HG03354 (cell line): ENCODE measurements around the gene SYNE1.

Source experiments
- ATAC-seq: cut with Tn5 transposase; IDR thresholded peaks from one replicate; pipeline ENCODE4 v1.9.1; 2021; ENCODE audit warnings: mild to moderate bottlenecking; ENCODE audit not compliant: unreplicated experiment, poor library complexity, severe bottlenecking

Gene SYNE1

GRCh38 chr6:152267967-152268845 is 369.0 kb downstream of the SYNE1 start:
- ATAC-seq = no peak

DNA sequence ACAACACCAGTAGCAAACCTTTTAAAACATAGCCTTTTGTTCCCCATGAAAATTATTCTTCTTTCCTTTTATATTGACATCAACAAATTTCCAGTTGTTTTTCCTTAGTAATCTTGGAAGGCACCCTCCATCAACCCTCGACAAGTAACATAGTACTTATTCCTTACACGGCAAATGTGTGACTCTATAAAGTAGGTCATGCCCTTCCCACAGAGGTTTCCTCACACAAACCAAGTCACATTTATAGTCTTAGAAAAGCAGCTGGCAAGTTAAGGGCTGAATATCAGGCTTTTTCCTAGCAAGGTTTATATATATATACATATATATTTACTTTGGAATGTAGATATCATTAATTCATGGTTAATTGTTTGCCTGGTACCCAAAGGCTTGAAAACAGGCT is 371.5 kb downstream of the SYNE1 start:
- no peak for ATAC-seq

- no peak for ATAC-seq
Measured at GRCh38 chr6:152263582-152263981, 373.6 kb downstream of the SYNE1 start.

GRCh38 chr6:152261179-152261578 is 376.0 kb downstream of the SYNE1 start:
- ATAC-seq = no peak

GRCh38 chr6:152259234-152259633 is 377.9 kb downstream of the SYNE1 start:
- ATAC-seq = no peak

DNA sequence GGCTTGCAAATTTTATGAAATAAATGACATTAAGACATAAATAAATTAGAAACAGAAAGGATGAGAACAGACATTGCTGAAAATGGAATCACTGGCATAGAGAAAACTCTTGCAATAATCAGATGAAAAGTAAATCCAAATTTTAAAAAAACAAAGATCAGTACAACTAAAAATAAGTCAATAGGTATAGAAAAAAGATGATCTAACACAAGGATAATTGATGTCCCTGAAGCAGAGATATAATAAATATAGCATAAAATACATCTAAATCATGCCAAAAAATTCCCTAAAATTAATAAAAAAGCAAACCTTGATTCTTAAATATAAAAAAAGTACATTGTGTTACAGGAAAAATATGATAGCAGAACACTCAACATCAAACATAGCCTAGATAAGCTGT is 379.6 kb downstream of the SYNE1 start:
- no peak for ATAC-seq

DNA sequence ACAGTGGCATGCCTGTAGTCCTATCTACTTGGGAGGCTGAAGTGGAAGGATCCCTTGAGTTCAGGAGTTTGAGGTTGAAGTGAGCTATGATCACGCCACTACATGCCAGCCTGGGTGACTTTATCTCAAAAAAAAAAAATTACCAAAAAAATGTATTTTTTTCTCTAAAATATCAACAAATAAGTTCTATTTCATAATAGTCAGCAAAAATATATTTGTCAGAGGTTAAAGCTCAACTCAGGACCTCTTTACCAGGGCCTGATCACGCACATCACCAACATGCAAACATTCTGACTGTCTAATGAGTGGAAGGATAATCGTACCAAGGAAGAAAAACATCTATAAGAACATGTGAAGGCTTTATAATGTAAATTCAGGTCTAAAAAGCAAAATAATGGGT is 387.0 kb downstream of the SYNE1 start:
- no peak for ATAC-seq

GRCh38 chr6:152248980-152249379 is 388.2 kb downstream of the SYNE1 start:
- ATAC-seq = no peak

DNA sequence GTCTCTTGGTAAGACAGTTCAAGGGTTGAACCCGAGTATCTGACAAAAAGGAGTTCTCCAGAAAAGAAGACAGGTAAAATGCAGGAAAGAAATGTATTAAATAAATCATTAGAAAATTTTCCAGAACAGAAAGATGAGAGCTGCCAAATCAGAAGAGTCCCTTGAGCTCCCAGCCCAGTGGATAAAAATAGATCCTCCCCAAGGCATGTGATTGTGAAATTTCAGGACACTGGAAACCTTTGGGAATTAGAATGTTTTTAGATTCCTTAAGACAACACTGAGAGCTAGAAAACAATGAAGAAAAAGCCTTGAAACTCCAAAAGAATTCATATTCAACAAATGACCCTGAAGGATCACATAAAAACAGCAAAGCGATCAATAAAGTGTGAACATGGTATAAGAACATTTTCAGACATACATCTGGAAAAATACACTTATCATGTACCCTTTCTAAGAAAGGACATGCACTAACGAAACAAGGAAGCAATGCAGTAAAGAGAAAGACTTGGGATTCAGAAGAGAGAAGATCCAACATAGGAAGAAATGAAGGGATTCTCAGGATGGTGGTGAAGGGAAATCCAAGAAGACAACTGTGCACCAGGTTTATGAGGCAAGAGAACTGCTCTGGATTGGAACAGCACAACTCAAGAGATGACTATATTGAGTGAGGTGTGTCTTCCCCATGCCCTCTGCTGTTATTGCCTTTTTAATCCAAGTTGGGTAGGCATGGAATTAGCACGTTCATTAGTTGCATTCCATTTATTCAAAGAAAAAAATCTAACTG is 390.4 kb downstream of the SYNE1 start:
- ATAC-seq = no peak

GRCh38 chr6:152244998-152245630 is 392.0 kb downstream of the SYNE1 start:
- ATAC-seq = no peak

DNA sequence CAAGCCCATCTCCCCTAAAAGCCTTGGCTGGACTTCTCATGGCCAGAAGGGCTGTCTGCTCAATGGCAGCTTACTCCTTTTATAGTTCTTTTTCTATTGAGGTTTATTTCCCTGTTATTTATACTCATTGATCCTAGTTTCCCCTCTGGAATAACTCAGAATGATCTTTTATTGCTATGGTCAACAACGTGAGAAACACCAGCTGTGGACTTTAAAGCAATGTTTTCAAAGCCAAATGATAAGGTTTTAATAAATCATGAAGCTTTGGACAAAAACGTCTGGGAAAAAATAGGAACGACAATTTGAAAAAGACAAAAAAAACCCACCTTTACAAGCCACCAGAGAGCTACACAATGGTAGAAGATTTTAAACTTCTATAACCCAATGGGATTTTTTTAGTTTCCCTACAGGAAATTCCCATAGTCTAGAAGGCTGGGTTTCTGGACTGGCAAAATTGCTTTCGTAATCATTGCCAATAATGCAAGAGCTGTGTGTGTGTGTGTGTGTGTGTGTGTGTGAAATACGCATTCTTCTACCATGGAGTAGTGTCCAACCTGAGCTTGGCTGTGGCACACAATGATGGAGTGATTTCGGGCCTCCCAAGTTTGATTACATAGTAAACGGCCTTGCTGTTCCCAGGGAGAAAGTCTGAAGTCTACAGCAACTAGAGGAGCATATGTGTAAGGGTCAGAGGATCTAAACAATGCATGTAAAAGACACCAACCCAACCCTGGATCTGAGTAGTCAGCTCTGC is 396.0 kb downstream of the SYNE1 start:
- ATAC-seq = no peak

- no peak for ATAC-seq
Measured at GRCh38 chr6:152240436-152240835, 396.7 kb downstream of the SYNE1 start.

- ATAC-seq = no peak
Measured at GRCh38 chr6:152236370-152237097, 400.6 kb downstream of the SYNE1 start.

DNA sequence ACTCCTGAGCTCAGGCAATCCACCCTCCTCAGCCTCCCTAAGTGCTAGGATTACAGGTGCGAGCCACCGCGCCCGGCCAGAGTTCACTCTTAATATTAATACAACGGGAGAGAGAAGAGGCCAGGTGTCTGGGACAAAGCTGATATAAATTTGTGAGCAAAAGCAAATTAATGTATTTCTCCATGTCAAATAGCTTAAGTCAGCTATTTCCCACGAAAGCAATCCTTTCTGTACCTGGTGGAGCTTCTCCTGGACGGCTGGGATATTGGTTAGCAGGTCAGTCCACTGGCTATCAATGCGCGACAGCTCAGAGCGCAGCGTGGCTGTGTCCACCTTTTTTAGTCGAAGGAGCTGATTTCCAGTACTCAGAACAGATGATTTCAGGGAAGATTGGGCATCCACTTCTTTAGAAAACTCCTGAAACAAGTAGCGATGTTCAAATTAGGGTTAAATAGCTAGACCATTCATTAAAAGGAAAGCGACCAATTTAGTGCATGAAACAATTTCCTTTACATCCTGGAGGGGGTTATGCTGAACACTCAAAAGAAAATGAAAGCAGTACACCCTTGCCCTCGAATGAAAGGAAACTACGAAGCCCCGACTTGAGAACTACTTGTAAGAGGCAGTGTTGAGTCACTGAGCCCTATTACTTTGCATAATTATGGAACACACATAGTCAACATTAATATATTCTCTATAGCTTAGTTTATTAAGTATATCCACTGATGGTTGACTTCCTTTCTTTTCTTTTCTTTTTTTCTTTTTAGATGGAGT is 403.4 kb downstream of the SYNE1 start:
- no peak for ATAC-seq

GRCh38 chr6:152232501-152233151 is 404.5 kb downstream of the SYNE1 start:
- ATAC-seq = no peak

DNA sequence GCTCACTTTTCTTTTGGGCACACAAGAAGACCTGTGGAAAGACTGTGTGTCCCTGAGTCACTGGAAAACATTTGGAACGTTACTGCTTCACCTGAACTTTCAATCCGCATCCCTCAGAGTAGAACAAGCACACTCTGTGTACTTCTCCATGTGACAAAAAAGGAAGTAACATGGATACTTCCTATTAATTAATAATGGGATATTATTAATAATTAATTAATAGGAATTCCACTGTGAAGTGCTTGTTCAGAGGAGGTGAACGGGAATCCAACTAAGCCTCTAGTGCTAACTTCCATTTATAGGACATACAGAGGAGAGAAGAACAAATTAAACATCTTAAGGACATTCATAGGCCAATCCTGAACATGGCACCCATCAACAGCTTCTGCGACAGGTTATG is 407.8 kb downstream of the SYNE1 start:
- ATAC-seq = no peak

GRCh38 chr6:152226119-152226518 is 411.0 kb downstream of the SYNE1 start:
- ATAC-seq = no peak
